ENCODE results near the gene SDR42E2.
A peak's percentile ranks its signal among the peaks of the same experiment; 100 is the strongest.

Gene SDR42E2

DNA sequence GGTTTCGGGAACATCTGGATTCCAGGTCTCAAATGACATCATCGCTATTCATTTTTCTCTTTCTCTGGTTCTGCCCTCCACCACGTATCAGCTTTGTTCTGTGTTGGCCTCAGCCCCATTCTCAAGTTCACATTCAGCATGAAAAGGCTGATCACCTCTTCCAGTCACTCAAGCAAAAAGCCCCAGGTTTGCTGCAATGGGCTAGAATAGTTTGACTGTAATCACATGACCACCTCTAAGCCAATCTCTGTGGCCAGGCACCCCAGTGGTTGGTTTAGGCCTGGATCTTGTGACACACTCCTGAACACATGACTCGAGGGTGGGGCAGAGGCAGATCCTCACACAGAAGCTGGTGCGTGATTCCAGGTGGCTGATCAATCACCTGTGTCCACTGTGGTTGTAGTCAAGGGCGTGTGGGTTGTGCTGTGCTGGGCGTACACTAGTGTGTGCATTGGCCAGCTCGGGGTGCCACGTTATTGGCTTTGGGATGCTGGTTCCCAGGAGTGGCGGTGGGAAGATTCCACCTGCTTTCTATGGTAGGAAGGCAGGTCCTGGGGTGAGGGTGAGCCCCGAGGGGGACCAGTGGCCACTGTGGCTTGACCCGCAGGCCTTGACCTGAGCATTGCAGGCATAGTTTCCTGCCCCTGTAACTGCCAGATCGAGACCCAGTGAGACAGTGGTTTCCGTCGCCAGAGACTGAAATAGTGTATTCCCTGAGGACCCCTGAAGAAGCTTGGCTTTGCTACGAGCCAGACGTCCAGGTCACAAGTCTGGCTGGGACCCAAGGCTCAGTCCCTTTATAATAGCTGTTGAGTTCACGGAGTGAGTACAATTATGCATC is 55.8 kb downstream of the SDR42E2 start:
- H3K4me3 ChIP-seq (ENCODE audit: low read depth, low read length): no peak overlapping the region
- peaks cover 6% of the 10 kb centered on the region for H3K4me1 ChIP-seq (ENCODE audit: control insufficient read depth, insufficient read depth, low read length)
- H3K36me3 ChIP-seq (ENCODE audit: control insufficient read depth in 2 of 2, insufficient read depth in 1 of 2, low read length in 2 of 2): no peaks in the 10 kb centered on the region; a peak in 1 of 3 replicates
- POLR2A ChIA-PET: interaction anchor here (0.6 to 0.8 kb wide), 2 partner anchors 9 to 12 kb away, joined by 3 read pairs; partner anchors contain the start of gene EEF2K
- H3K9me3 ChIP-seq (ENCODE audit: control insufficient read depth, insufficient read depth, low read depth, low read length): no peaks in the 10 kb centered on the region
- no peak for TF ChIP-seq ZNF473 (tag by site-specific recombination; IDR thresholded peaks at IDR 0.05)
- TF ChIP-seq SP7 (tag by site-specific recombination; IDR thresholded peaks at IDR 0.05): no peak
- no peak for TF ChIP-seq ZNF670 (tag by site-specific recombination; IDR thresholded peaks at IDR 0.05; ENCODE audit: low read depth)
- TF ChIP-seq, protein P1, sequence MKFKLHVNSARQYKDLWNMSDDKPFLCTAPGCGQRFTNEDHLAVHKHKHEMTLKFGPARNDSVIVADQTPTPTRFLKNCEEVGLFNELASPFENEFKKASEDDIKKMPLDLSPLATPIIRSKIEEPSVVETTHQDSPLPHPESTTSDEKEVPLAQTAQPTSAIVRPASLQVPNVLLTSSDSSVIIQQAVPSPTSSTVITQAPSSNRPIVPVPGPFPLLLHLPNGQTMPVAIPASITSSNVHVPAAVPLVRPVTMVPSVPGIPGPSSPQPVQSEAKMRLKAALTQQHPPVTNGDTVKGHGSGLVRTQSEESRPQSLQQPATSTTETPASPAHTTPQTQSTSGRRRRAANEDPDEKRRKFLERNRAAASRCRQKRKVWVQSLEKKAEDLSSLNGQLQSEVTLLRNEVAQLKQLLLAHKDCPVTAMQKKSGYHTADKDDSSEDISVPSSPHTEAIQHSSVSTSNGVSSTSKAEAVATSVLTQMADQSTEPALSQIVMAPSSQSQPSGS (tag by site-specific recombination; IDR thresholded peaks at IDR 0.05; ENCODE audit: low read depth): peak; percentile 68
- CTCF ChIA-PET: interaction anchor here (1.7 kb wide), 1 partner anchor 11 kb away, joined by 5 read pairs; no protein-coding TSS in a partner anchor
- H3K27ac ChIP-seq (ENCODE audit: extremely low read depth, low read depth, low read length): no peak overlapping the region

DNA sequence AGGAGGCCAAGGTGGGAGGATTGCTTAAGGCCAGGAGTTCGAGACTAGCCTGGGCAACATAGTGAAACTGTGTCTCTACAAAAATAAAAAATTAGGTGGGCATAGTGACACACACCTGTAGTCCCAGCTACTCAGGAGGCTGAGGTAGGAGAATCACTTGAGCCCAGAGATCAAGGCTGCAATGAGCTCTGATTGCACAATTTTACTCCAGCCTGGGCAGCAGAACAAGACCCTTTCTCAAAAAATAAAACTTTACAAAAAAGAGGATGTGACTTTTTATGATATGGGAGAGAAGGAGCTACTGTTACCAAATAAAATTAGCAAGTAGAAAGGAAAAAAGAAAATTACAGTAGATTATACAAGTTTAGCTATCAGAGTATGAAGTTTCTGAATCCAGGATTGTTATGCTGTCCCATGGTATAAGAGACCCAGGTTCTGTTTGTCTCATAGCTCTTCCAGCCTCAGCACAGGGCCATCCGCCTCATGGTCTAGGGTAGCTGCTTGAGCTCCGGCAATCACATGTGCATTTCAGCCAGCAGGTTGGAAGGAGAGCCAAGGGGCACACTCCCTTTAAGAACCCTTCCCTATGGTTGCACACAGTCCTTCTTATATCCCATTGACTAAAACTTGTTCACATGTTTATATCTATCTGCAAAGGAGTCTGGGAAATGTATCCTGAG is 57.2 kb downstream of the SDR42E2 start:
- TF ChIP-seq ZNF302 (tag by site-specific recombination; IDR thresholded peaks at IDR 0.05; ENCODE audit: low read depth): no peak
- no peak for TF ChIP-seq ZNF140 (tag by site-specific recombination; IDR thresholded peaks at IDR 0.05)
- TF ChIP-seq, protein P2, sequence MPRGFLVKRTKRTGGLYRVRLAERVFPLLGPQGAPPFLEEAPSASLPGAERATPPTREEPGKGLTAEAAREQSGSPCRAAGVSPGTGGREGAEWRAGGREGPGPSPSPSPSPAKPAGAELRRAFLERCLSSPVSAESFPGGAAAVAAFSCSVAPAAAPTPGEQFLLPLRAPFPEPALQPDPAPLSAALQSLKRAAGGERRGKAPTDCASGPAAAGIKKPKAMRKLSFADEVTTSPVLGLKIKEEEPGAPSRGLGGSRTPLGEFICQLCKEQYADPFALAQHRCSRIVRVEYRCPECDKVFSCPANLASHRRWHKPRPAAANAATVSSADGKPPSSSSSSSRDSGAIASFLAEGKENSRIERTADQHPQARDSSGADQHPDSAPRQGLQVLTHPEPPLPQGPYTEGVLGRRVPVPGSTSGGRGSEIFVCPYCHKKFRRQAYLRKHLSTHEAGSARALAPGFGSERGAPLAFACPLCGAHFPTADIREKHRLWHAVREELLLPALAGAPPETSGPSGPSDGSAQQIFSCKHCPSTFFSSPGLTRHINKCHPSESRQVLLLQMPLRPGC (tag by site-specific recombination; IDR thresholded peaks at IDR 0.05): no peak
- peak; percentile 69 for TF ChIP-seq SETDB1 (IDR thresholded peaks at IDR 0.05; ENCODE audit: insufficient read length, low read length)
- TF ChIP-seq ZBTB8A (tag by site-specific recombination; IDR thresholded peaks at IDR 0.05): 0 out of 2 replicates have a peak, but pooled peaks have one; percentile 9
- TF ChIP-seq ZIC2 (tag by site-specific recombination; IDR thresholded peaks at IDR 0.05): no peak
- TF ChIP-seq GFI1B (tag by site-specific recombination; IDR thresholded peaks at IDR 0.05): no peak
- 0 out of 2 replicates have a peak, but pooled peaks have one; percentile 23 for TF ChIP-seq ZNF76 (tag by site-specific recombination; IDR thresholded peaks at IDR 0.05; ENCODE audit: borderline replicate concordance, low read depth)
- 0 out of 2 replicates have a peak, but pooled peaks have one; percentile 8 for TF ChIP-seq ZSCAN30 (tag by site-specific recombination; IDR thresholded peaks at IDR 0.05)
- TF ChIP-seq SP7 (tag by site-specific recombination; IDR thresholded peaks at IDR 0.05): 0 out of 2 replicates have a peak, but pooled peaks have one; percentile 11
- TF ChIP-seq SALL2 (tag by site-specific recombination; IDR thresholded peaks at IDR 0.05; ENCODE audit: borderline replicate concordance): no peak
- TF ChIP-seq, protein P3, sequence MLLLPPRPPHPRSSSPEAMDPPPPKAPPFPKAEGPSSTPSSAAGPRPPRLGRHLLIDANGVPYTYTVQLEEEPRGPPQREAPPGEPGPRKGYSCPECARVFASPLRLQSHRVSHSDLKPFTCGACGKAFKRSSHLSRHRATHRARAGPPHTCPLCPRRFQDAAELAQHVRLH (tag by site-specific recombination; IDR thresholded peaks at IDR 0.05): peak; percentile 90
- TF ChIP-seq ZNF155 (tag by site-specific recombination; IDR thresholded peaks at IDR 0.05): no peak
- ChIA-PET CTCF (interaction anchor here (0.6 to 1.4 kb wide), 3 partner anchors 13 to 81 kb away, joined by 4 to 6 read pairs (median 4); partner anchors contain the start of gene EEF2K), POLR2A (interaction anchor here (0.8 to 1.4 kb wide), 4 partner anchors 10 to 14 kb away, joined by 3 to 4 read pairs (median 3); partner anchors contain the start of gene EEF2K)
- Histone ChIP-seq H3K4me1 (ENCODE audit: control insufficient read depth, insufficient read depth, low read length) (peaks cover 6% of the 10 kb centered on the region), H3K27ac (ENCODE audit: extremely low read depth, low read depth, low read length) (no peak overlapping the region), H3K4me3 (ENCODE audit: low read depth, low read length) (no peak overlapping the region), H3K36me3 (ENCODE audit: control insufficient read depth in 2 of 2, insufficient read depth in 1 of 2, low read length in 2 of 2) (no peaks in the 10 kb centered on the region; a peak in 1 of 3 replicates), H3K9me3 (ENCODE audit: control insufficient read depth, insufficient read depth, low read depth, low read length) (no peaks in the 10 kb centered on the region)

Measured in HEK293 (cell line).